Measurements from ENCODE around the gene NOXO1. TPM values are rescaled to one million over a fixed set of nuclear protein-coding genes. Genes with fewer than 3 reads are reported as not detected.

NOXO1 gene
- total and polyA plus RNA-seq, 4 experiments from 2014 or later, result 0.47 to 0.84 (median 0.52) TPM

- Mint-ChIP-seq H3K36me3 (peaks cover 0 to 11% of the 10 kb centered on the region in 2 donors), H3K4me3 (no peak overlapping the region), H3K4me1 (peaks cover 0 to 8% (median 1%) of the 10 kb centered on the region in 4 donors), H3K27me3 (no peaks in the 10 kb centered on the region), H3K27ac (no peak overlapping the region), H3K9me3 (no peaks in the 10 kb centered on the region)
- DNase-seq, result no peak
- H3K4me1 ChIP-seq (ENCODE audit: insufficient read depth, low read length), result peaks cover 8% of the 10 kb centered on the region
- intact Hi-C loops (cut with micrococcal nuclease), result no loop called here
- H3K36me3 ChIP-seq (ENCODE audit: insufficient read depth, low read length), result peaks cover 15% of the 10 kb centered on the region
- ChIA-PET POLR2A (ENCODE audit: partially characterized antibody) (no interaction called here), CTCF (ENCODE audit: partially characterized antibody) (no interaction called here)
- no peak overlapping the region for H3K27ac ChIP-seq (ENCODE audit: low read depth, low read length)
- H3K9me3 ChIP-seq (ENCODE audit: control insufficient read depth in 1 of 2, low read length in 2 of 2), result no peaks in the 10 kb centered on the region
- H3K27me3 ChIP-seq (ENCODE audit: insufficient read depth, low read length), result no peaks in the 10 kb centered on the region
- H3K4me3 ChIP-seq (ENCODE audit: low read length in 2 of 2), result no peak overlapping the region
Observed at GRCh38 chr16:1936945-1937479, 44.3 kb downstream of the NOXO1 start.

DNA sequence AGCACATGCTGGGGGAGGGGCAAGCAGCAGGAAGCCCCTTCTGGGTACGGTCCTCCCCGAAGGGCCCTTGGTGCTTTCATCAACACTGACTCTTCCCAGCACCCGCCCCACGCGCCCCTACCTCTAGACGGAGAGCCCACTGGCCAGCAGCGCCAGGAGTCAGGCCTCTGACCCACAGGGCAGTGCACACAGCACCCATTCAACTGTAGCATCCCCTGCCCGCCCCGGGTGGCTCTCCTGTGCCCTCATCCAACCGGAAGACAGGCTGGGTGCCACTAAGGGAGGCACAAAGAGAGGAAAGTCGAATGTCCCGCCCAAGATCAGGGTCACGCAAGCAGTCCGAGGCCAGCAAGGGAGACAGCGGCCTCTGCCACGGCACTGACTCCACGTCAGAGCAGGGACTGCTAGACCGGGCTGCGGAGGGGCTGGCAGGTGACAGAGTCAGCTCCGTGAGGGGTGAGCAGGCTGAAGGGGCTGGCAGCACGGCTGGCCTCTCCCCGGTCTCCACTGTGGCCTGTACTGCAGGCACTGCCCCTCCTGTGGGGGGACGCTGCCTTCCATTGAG, 48.1 kb downstream of the NOXO1 start:
- no peak overlapping the region for H3K4me3 Mint-ChIP-seq
- no peak for DNase-seq
- no peak overlapping the region for H3K27ac ChIP-seq (ENCODE audit: low read depth, low read length)
- ChIA-PET CTCF (ENCODE audit: partially characterized antibody) (no interaction called here), POLR2A (ENCODE audit: partially characterized antibody) (no interaction called here)
- intact Hi-C loops (cut with micrococcal nuclease), result no loop called here
- H3K9me3 Mint-ChIP-seq, result no peaks in the 10 kb centered on the region
- peaks cover 6% of the 10 kb centered on the region for H3K4me1 ChIP-seq (ENCODE audit: insufficient read depth, low read length)
- H3K36me3 ChIP-seq (ENCODE audit: insufficient read depth, low read length), result peaks cover 3% of the 10 kb centered on the region
- H3K36me3 Mint-ChIP-seq, result peaks cover 0 to 3% of the 10 kb centered on the region in 2 donors
- H3K4me3 ChIP-seq (ENCODE audit: low read length in 2 of 2), result no peak overlapping the region
- H3K27me3 ChIP-seq (ENCODE audit: insufficient read depth, low read length), result no peaks in the 10 kb centered on the region
- peaks cover 2 to 4% (median 3%) of the 10 kb centered on the region in 4 donors for H3K4me1 Mint-ChIP-seq
- no peaks in the 10 kb centered on the region for H3K27me3 Mint-ChIP-seq
- no peak overlapping the region for H3K27ac Mint-ChIP-seq
- no peaks in the 10 kb centered on the region for H3K9me3 ChIP-seq (ENCODE audit: control insufficient read depth in 1 of 2, low read length in 2 of 2)

- H3K4me3 ChIP-seq (ENCODE audit: low read length in 2 of 2), result no peak overlapping the region
- CTCF ChIA-PET (ENCODE audit: partially characterized antibody), result no interaction called here
- no peaks in the 10 kb centered on the region for H3K27me3 Mint-ChIP-seq
- H3K36me3 Mint-ChIP-seq, result no peaks in the 10 kb centered on the region
- no peaks in the 10 kb centered on the region for H3K9me3 ChIP-seq (ENCODE audit: control insufficient read depth in 1 of 2, low read length in 2 of 2)
- no peaks in the 10 kb centered on the region for H3K9me3 Mint-ChIP-seq
- H3K27ac Mint-ChIP-seq, result no peak overlapping the region
- no peak overlapping the region for H3K27ac ChIP-seq (ENCODE audit: low read depth, low read length)
- H3K4me1 Mint-ChIP-seq, result peaks cover 2 to 4% (median 4%) of the 10 kb centered on the region in 4 donors
- peaks cover 6% of the 10 kb centered on the region for H3K4me1 ChIP-seq (ENCODE audit: insufficient read depth, low read length)
- H3K36me3 ChIP-seq (ENCODE audit: insufficient read depth, low read length), result no peaks in the 10 kb centered on the region
- no peak for DNase-seq
- no peaks in the 10 kb centered on the region for H3K27me3 ChIP-seq (ENCODE audit: insufficient read depth, low read length)
- intact Hi-C loops (cut with micrococcal nuclease), result no loop called here
- no peak overlapping the region for H3K4me3 Mint-ChIP-seq
- POLR2A ChIA-PET (ENCODE audit: partially characterized antibody), result no interaction called here
Observed at GRCh38 chr16:1932050-1933028, 48.9 kb downstream of the NOXO1 start.

DNA sequence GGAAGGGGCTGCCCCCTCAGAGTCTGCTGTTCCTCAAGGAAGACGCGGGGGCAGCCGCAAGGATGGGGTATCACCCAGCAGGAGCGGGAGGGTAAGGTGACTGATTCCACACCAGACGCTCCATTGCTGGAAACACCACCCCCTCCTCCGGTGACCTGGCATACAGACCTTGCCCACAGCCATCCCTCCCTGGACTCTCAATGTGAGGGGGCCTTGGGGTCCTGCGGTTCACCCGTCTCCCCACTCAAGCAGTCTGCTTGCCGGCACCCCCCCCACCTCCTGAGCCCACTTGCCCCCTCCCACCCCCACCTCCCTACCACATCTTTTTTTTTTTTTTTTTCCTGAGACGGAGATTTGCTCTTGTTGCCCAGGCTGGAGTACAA, 50.9 kb downstream of the NOXO1 start:
- DNase-seq, result peak in 1 of 5 donors; percentile 40
- Histone ChIP-seq H3K27me3 (ENCODE audit: insufficient read depth, low read length) (no peaks in the 10 kb centered on the region), H3K4me3 (ENCODE audit: low read length in 2 of 2) (no peak overlapping the region), H3K36me3 (ENCODE audit: insufficient read depth, low read length) (no peaks in the 10 kb centered on the region), H3K27ac (ENCODE audit: low read depth, low read length) (no peak overlapping the region), H3K4me1 (ENCODE audit: insufficient read depth, low read length) (peaks cover 6% of the 10 kb centered on the region), H3K9me3 (ENCODE audit: control insufficient read depth in 1 of 2, low read length in 2 of 2) (no peaks in the 10 kb centered on the region)
- Mint-ChIP-seq H3K36me3 (no peaks in the 10 kb centered on the region), H3K27me3 (no peaks in the 10 kb centered on the region), H3K27ac (no peak overlapping the region), H3K4me3 (no peak overlapping the region), H3K4me1 (peaks cover 2 to 4% (median 4%) of the 10 kb centered on the region in 4 donors), H3K9me3 (no peaks in the 10 kb centered on the region)
- intact Hi-C loops (cut with micrococcal nuclease), result no loop called here
- CTCF ChIA-PET (ENCODE audit: partially characterized antibody), result interaction anchor here (0.7 kb wide), 1 partner anchor 1945 kb away, joined by 3 read pairs; no protein-coding TSS in a partner anchor
- POLR2A ChIA-PET (ENCODE audit: partially characterized antibody), result no interaction called here

- Mint-ChIP-seq H3K4me3 (peak overlapping the region in 4 of 8 donors; percentile 39 to 68 (median 52)), H3K4me1 (peaks cover 2 to 4% (median 4%) of the 10 kb centered on the region in 4 donors), H3K36me3 (no peaks in the 10 kb centered on the region), H3K9me3 (no peaks in the 10 kb centered on the region), H3K27ac (no peak overlapping the region), H3K27me3 (no peaks in the 10 kb centered on the region)
- DNase-seq, result peak; percentile 82 to 92 (median 90)
- Histone ChIP-seq H3K4me1 (ENCODE audit: insufficient read depth, low read length) (peaks cover 6% of the 10 kb centered on the region), H3K36me3 (ENCODE audit: insufficient read depth, low read length) (no peaks in the 10 kb centered on the region), H3K27me3 (ENCODE audit: insufficient read depth, low read length) (no peaks in the 10 kb centered on the region), H3K4me3 (ENCODE audit: low read length in 2 of 2) (peak overlapping the region in 1 of 2 donors; percentile 28), H3K27ac (ENCODE audit: low read depth, low read length) (peak overlapping the region; percentile 13), H3K9me3 (ENCODE audit: control insufficient read depth in 1 of 2, low read length in 2 of 2) (no peaks in the 10 kb centered on the region)
- intact Hi-C loops (cut with micrococcal nuclease), result loop anchor here (1.0 to 10.0 kb wide), 4 partner anchors 66 to 625 kb away; partner anchors contain the start of genes MRPS34 and UBE2I
- CTCF ChIA-PET (ENCODE audit: partially characterized antibody), result interaction anchor here (0.7 to 1.7 kb wide), 7 partner anchors 10 to 147 kb away, joined by 3 to 8 read pairs (median 4); partner anchors contain the start of genes NUBP2 and SPSB3
- POLR2A ChIA-PET (ENCODE audit: partially characterized antibody), result interaction anchor here (0.6 to 1.3 kb wide), 6 partner anchors 14 to 566 kb away, joined by 3 to 7 read pairs (median 4); partner anchors contain the start of genes FAHD1, HAGH, MSRB1 and RPS2
Observed at GRCh38 chr16:1929578-1930337, 51.5 kb downstream of the NOXO1 start.

DNA sequence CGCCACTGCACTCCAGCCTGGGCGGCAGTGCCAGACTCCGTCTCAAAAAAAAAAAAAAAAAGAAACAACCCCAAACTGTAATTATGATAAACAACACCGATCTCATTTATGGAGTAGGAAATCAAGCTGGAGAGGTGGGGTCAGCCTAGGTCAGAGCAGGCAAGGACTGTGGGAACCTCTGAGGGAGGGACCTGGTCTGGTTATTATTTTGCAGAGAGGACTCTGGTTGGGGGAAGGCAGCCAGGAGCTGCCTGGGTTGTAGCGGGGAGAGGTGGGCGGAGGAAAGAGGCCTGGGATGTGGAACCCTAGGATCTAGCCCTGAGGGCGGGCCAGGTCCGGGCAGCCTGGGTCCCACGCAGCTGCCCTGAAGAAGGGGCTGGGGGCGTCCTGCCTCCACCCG, 52.2 kb downstream of the NOXO1 start:
- no peaks in the 10 kb centered on the region for H3K36me3 ChIP-seq (ENCODE audit: insufficient read depth, low read length)
- Mint-ChIP-seq H3K4me3 (peak overlapping the region; percentile 69 to 85 (median 80)), H3K4me1 (peaks cover 2 to 4% (median 4%) of the 10 kb centered on the region in 4 donors), H3K36me3 (no peaks in the 10 kb centered on the region), H3K27ac (peak overlapping the region in 5 of 7 donors; percentile 38 to 70 (median 44)), H3K27me3 (no peaks in the 10 kb centered on the region), H3K9me3 (no peaks in the 10 kb centered on the region)
- peak overlapping the region in 1 of 2 donors; percentile 28 for H3K4me3 ChIP-seq (ENCODE audit: low read length in 2 of 2)
- H3K27ac ChIP-seq (ENCODE audit: low read depth, low read length), result peak overlapping the region; percentile 13
- H3K27me3 ChIP-seq (ENCODE audit: insufficient read depth, low read length), result no peaks in the 10 kb centered on the region
- ChIA-PET CTCF (ENCODE audit: partially characterized antibody) (interaction anchor here (0.7 to 1.7 kb wide), 10 partner anchors 9 to 147 kb away, joined by 3 to 8 read pairs (median 4); partner anchors contain the start of genes NUBP2 and SPSB3), POLR2A (ENCODE audit: partially characterized antibody) (interaction anchor here (0.6 to 1.3 kb wide), 7 partner anchors 14 to 566 kb away, joined by 3 to 7 read pairs (median 3); partner anchors contain the start of genes FAHD1, HAGH, MSRB1 and RPS2)
- peaks cover 6% of the 10 kb centered on the region for H3K4me1 ChIP-seq (ENCODE audit: insufficient read depth, low read length)
- intact Hi-C loops (cut with micrococcal nuclease), result loop anchor here (1.0 to 10.0 kb wide), 4 partner anchors 66 to 624 kb away; partner anchors contain the start of genes MRPS34 and UBE2I
- H3K9me3 ChIP-seq (ENCODE audit: control insufficient read depth in 1 of 2, low read length in 2 of 2), result no peaks in the 10 kb centered on the region
- peak in 1 of 5 donors; percentile 39 for DNase-seq

All from CD4-positive, alpha-beta memory T cell (primary cell).